ENCODE results near the gene OSGIN1. TPM values are rescaled to one million over a fixed set of nuclear protein-coding genes. Genes with fewer than 3 reads are reported as not detected.

The OSGIN1 gene
- 0.59 TPM for polyA plus RNA-seq (ENCODE audit: insufficient read length)

- DNase-seq (ENCODE audit: low read depth) = peak; percentile 29
Observed at GRCh38 chr16:83952940-83953795, at the start of gene OSGIN1. Gene OSGIN1 (plus strand): TSS chr16:83953240. CDS start chr16:83957672, 4,432 bp downstream.

GRCh38 chr16:83903751-83904150, 49.3 kb upstream of the OSGIN1 start:
- peak; percentile 50 for DNase-seq (ENCODE audit: low read depth)

- no peak for DNase-seq (ENCODE audit: low read depth)
Observed at GRCh38 chr16:83906683-83907082, 46.4 kb upstream of the OSGIN1 start.

GRCh38 chr16:83907111-83907510, 45.9 kb upstream of the OSGIN1 start:
- DNase-seq (ENCODE audit: low read depth) = no peak

GRCh38 chr16:83907631-83908250, 45.3 kb upstream of the OSGIN1 start:
- no peak for DNase-seq (ENCODE audit: low read depth)

GRCh38 chr16:83908798-83909197, 44.2 kb upstream of the OSGIN1 start:
- DNase-seq (ENCODE audit: low read depth) = no peak

GRCh38 chr16:83911290-83911689, 41.8 kb upstream of the OSGIN1 start:
- DNase-seq (ENCODE audit: low read depth) = no peak

GRCh38 chr16:83912519-83913244, 40.4 kb upstream of the OSGIN1 start:
- no peak for DNase-seq (ENCODE audit: low read depth)

GRCh38 chr16:83913245-83913633, 39.8 kb upstream of the OSGIN1 start:
- no peak for DNase-seq (ENCODE audit: low read depth)

GRCh38 chr16:83914091-83914710, 38.8 kb upstream of the OSGIN1 start:
- no peak for DNase-seq (ENCODE audit: low read depth)

- no peak for DNase-seq (ENCODE audit: low read depth)
Observed at GRCh38 chr16:83915081-83915480, 38.0 kb upstream of the OSGIN1 start.

- no peak for DNase-seq (ENCODE audit: low read depth)
Observed at GRCh38 chr16:83915491-83915890, 37.5 kb upstream of the OSGIN1 start.

- no peak for DNase-seq (ENCODE audit: low read depth)
Observed at GRCh38 chr16:83917152-83918120, 35.6 kb upstream of the OSGIN1 start.

- DNase-seq (ENCODE audit: low read depth) = no peak
Observed at GRCh38 chr16:83920894-83921491, 32.0 kb upstream of the OSGIN1 start.

GRCh38 chr16:83923581-83924365, 29.3 kb upstream of the OSGIN1 start:
- no peak for DNase-seq (ENCODE audit: low read depth)

- DNase-seq (ENCODE audit: low read depth) = no peak
Observed at GRCh38 chr16:83924686-83925085, 28.4 kb upstream of the OSGIN1 start.

GRCh38 chr16:83925095-83925905, 27.7 kb upstream of the OSGIN1 start:
- no peak for DNase-seq (ENCODE audit: low read depth)

- DNase-seq (ENCODE audit: low read depth) = no peak
Observed at GRCh38 chr16:83925957-83926725, 26.9 kb upstream of the OSGIN1 start.
